Loucy (cell line): Measurements from ENCODE around the gene GOSR1.
"Not testable (repeated sequence)": the region's sequence is repeated elsewhere in the genome, so short reads cannot be mapped to it uniquely, and the experiment has no call there.

Experiments used
- H2AFZ ChIP-seq: fragments of 200-600 bp; sonication (generic); 2 replicates; pipeline ENCODE4 v1.6.0; 2016; ENCODE audit warnings: antibody characterized with exemption, mild to moderate bottlenecking, low read length, moderate library complexity
- H3F3A ChIP-seq: fragments of 200-600 bp; 2 replicates; pipeline ENCODE4 v1.6.0; 2016; ENCODE audit warnings: antibody characterized with exemption, low read depth, mild to moderate bottlenecking
- H3K27me3 ChIP-seq: fragments of 200-600 bp; sonication (generic); 2 replicates; pipeline ENCODE4 v1.6.1; 2014; ENCODE audit warnings: low read length, mild to moderate bottlenecking; ENCODE audit not compliant: insufficient read depth, poor library complexity, severe bottlenecking
- H3K36me3 ChIP-seq: fragments of 200-600 bp; sonication (generic); 2 replicates; pipeline ENCODE4 v1.6.1; 2016; ENCODE audit warnings: low read length; ENCODE audit not compliant: insufficient read depth
- H3K4me1 ChIP-seq: fragments of 200-600 bp; sonication (generic); 2 replicates; pipeline ENCODE4 v1.5.1; 2014; ENCODE audit warnings: low read length, mild to moderate bottlenecking; ENCODE audit not compliant: insufficient read depth, poor library complexity, severe bottlenecking
- H3K4me2 ChIP-seq: fragments of 200-600 bp; sonication (generic); 2 replicates; pipeline ENCODE4 v1.6.0; 2014; ENCODE audit warnings: antibody characterized with exemption, low read length, low read depth, mild to moderate bottlenecking; ENCODE audit not compliant: poor library complexity, severe bottlenecking
- H3K4me3 ChIP-seq: fragments of 200-600 bp; sonication (generic); 2 replicates; pipeline ENCODE4 v1.5.1; 2014; ENCODE audit warnings: low read length, mild to moderate bottlenecking, mixed read lengths; ENCODE audit not compliant: poor library complexity, severe bottlenecking
- H3K79me2 ChIP-seq: fragments of 200-600 bp; sonication (generic); 2 replicates; pipeline ENCODE4 v1.6.1; 2014; ENCODE audit warnings: low read length; ENCODE audit not compliant: insufficient read depth
- H3K9ac ChIP-seq: fragments of 200-600 bp; sonication (generic); 2 replicates; pipeline ENCODE4 v1.6.0; 2014; ENCODE audit warnings: mild to moderate bottlenecking, low read depth, low read length, moderate library complexity; ENCODE audit not compliant: poor library complexity, severe bottlenecking
- H3K9me2 ChIP-seq: fragments of 200-600 bp; sonication (generic); replicated peaks from 2 replicates; pipeline ENCODE4 v1.6.1; 2016; ENCODE audit warnings: low read depth, low read length, mixed read lengths
- H3K9me3 ChIP-seq: fragments of 200-600 bp; sonication (generic); 2 replicates; pipeline ENCODE4 v1.6.1; 2014; ENCODE audit warnings: mild to moderate bottlenecking, antibody characterized with exemption, low read length, low read depth; ENCODE audit not compliant: insufficient read depth
- H4K20me1 ChIP-seq: fragments of 200-600 bp; sonication (generic); 2 replicates; pipeline ENCODE4 v1.6.0; 2014; ENCODE audit warnings: antibody characterized with exemption, low read length, mild to moderate bottlenecking; ENCODE audit not compliant: insufficient read depth, poor library complexity, severe bottlenecking
- CTCF ChIP-seq: fragments of 200-600 bp; sonication (generic); conservative IDR thresholded peaks from 2 replicates; pipeline ENCODE4 v1.5.1; 2014; ENCODE audit warnings: mild to moderate bottlenecking, antibody characterized with exemption, low read length
- EZH2phosphoT487 ChIP-seq: fragments of 200-600 bp; IDR thresholded peaks from 2 replicates; pipeline ENCODE4 v1.6.1; 2018; ENCODE audit warnings: antibody characterized with exemption, mild to moderate bottlenecking, moderate library complexity, borderline replicate concordance

Gene GOSR1

GRCh38 chr17:30563905-30564390 lies 86.7 kb downstream of the GOSR1 start:
- not testable (repeated sequence) for H3K4me3 ChIP-seq, H3K4me2 ChIP-seq, H3K9me2 ChIP-seq, H2AFZ ChIP-seq, H3K36me3 ChIP-seq, H3F3A ChIP-seq, H3K9ac ChIP-seq, H3K27me3 ChIP-seq, H3K4me1 ChIP-seq, H3K9me3 ChIP-seq, H3K79me2 ChIP-seq, H4K20me1 ChIP-seq

GRCh38 chr17:30564422-30565072 lies 87.3 kb downstream of the GOSR1 start:
- not testable (repeated sequence) for H3K27me3 ChIP-seq, H3K4me2 ChIP-seq, H2AFZ ChIP-seq, H3K9ac ChIP-seq, H3K4me3 ChIP-seq, H3K79me2 ChIP-seq, H3K9me3 ChIP-seq, H3K36me3 ChIP-seq, H3K9me2 ChIP-seq, H4K20me1 ChIP-seq, H3K4me1 ChIP-seq, H3F3A ChIP-seq

- Histone ChIP-seq H3K9ac (no peak overlapping the region), H3K36me3 (no peaks in the 10 kb centered on the region), H3K4me2 (no peak overlapping the region), H3F3A (no peaks in the 10 kb centered on the region), H3K9me2 (no peaks in the 10 kb centered on the region), H3K9me3 (no peaks in the 10 kb centered on the region), H3K4me1 (peaks cover 8% of the 10 kb centered on the region), H3K4me3 (no peak overlapping the region), H3K27me3 (no peaks in the 10 kb centered on the region), H4K20me1 (no peaks in the 10 kb centered on the region), H3K79me2 (no peaks in the 10 kb centered on the region), H2AFZ (no peak overlapping the region)
- TF ChIP-seq EZH2phosphoT487 = no peak
- TF ChIP-seq CTCF = peak; percentile 29; the same call in 1 of the 2 replicates
These were observed 88.1 kb downstream of the GOSR1 start for GRCh38 chr17:30565073-30565935.

GRCh38 chr17:30566104-30566503 lies 88.9 kb downstream of the GOSR1 start:
- not testable (repeated sequence) for H3K9ac ChIP-seq, H3K27me3 ChIP-seq, H3F3A ChIP-seq, H2AFZ ChIP-seq, H3K9me2 ChIP-seq, H4K20me1 ChIP-seq, H3K4me3 ChIP-seq, H3K79me2 ChIP-seq, H3K36me3 ChIP-seq, H3K4me2 ChIP-seq, H3K9me3 ChIP-seq
- peaks cover 11% of the 10 kb centered on the region for H3K4me1 ChIP-seq

- H3K27me3 ChIP-seq, H3K4me3 ChIP-seq, H3K79me2 ChIP-seq, H4K20me1 ChIP-seq, H2AFZ ChIP-seq, H3F3A ChIP-seq, H3K9me2 ChIP-seq, H3K9ac ChIP-seq, H3K36me3 ChIP-seq, H3K9me3 ChIP-seq, H3K4me2 ChIP-seq: not testable (repeated sequence)
- H3K4me1 ChIP-seq = peaks cover 11% of the 10 kb centered on the region
These were observed 89.5 kb downstream of the GOSR1 start for GRCh38 chr17:30566516-30567225.
